DND-41 (cell line): ENCODE results near the gene FBXL2.

ENCODE experiments used
- CTCF ChIP-seq: IDR thresholded peaks from 2 replicates; pipeline ENCODE4 v1.5.1; 2012; ENCODE audit warnings: borderline replicate concordance, low read length, moderate library complexity, mild to moderate bottlenecking; ENCODE audit not compliant: poor library complexity, severe bottlenecking; ENCODE audit errors: extremely low read depth
- EZH2 ChIP-seq: IDR thresholded peaks from 3 replicates; pipeline ENCODE4 v1.6.1; 2012; ENCODE audit warnings: borderline replicate concordance, low read depth, mild to moderate bottlenecking, moderate library complexity, low read length, inconsistent platforms; ENCODE audit not compliant: severe bottlenecking

- TF ChIP-seq CTCF, result no peak
- no peak for TF ChIP-seq EZH2
These were observed 10.5 kb downstream of the FBXL2 start for GRCh38 chr3:33287672-33288282.
